CD4-positive, alpha-beta T cell (primary cell): Measurements from ENCODE around the gene CLTCL1. TPM values are rescaled to one million over a fixed set of nuclear protein-coding genes. Genes with fewer than 3 reads are reported as not detected.

Experiments used
- ATAC-seq: fragments of 200-7000 bp; cut with Tn5 transposase; one replicate; pipeline ENCODE4 v1.10.0; 2022; ENCODE audit warnings: mild to moderate bottlenecking; ENCODE audit not compliant: poor library complexity
- CTCF ChIA-PET: fragments of 350-600 bp; sonication (Branson Sonifier 250); formaldehyde crosslinking; loops from one replicate; lab custom pipeline; 2021; ENCODE audit warnings: antibody characterized with exemption, inconsistent platforms; lab: Charles Lee
- POLR2A ChIA-PET: fragments of 350-600 bp; sonication (Branson Sonifier 250); formaldehyde crosslinking; loops from one replicate; lab custom pipeline; 2021; ENCODE audit warnings: antibody characterized with exemption, inconsistent platforms; lab: Charles Lee
- DNase-seq, 14 experiments: peaks; one replicate each; pipeline ENCODE4 v3.0.0-alpha.2; 2013 to 2020; ENCODE audit warnings: mixed read lengths in 2 of 14
- H3K27ac ChIP-seq, 2 donors: one replicate each; pipeline versions ENCODE4 v1.5.1 to v1.7.0; 2013; ENCODE audit warnings: low read length in 2 of 2, low read depth in 1 of 2, mild to moderate bottlenecking in 1 of 2
- H3K27me3 ChIP-seq, 2 experiments: 1 replicate in 1 of 2; 2 replicates in 1 of 2; pipeline versions ENCODE4 v1.6.1 to v1.7.0; 2013; ENCODE audit warnings: low read length in 2 of 2, control low read depth in 1 of 2, mild to moderate bottlenecking in 1 of 2, moderate library complexity in 1 of 2; ENCODE audit not compliant: insufficient read depth in 2 of 2, control insufficient read depth in 1 of 2
- H3K36me3 ChIP-seq: one replicate; pipeline ENCODE4 v1.6.1; 2013; ENCODE audit warnings: low read length, control low read depth; ENCODE audit not compliant: insufficient read depth
- H3K4me1 ChIP-seq: one replicate; pipeline ENCODE4 v1.6.1; 2013; ENCODE audit warnings: low read length, control low read depth; ENCODE audit not compliant: insufficient read depth
- H3K4me3 ChIP-seq: one replicate; pipeline ENCODE4 v1.5.1; 2013; ENCODE audit warnings: mild to moderate bottlenecking, low read length, moderate library complexity
- H3K9me3 ChIP-seq, 2 experiments: 1 replicate in 1 of 2; 2 replicates in 1 of 2; pipeline versions ENCODE4 v1.6.1 to v1.7.0; 2013; ENCODE audit warnings: low read length in 2 of 2, mild to moderate bottlenecking in 2 of 2, control low read depth in 1 of 2, moderate library complexity in 1 of 2; ENCODE audit not compliant: control insufficient read depth in 1 of 2, insufficient read depth in 1 of 2
- H3K27ac Mint-ChIP-seq: one replicate; pipeline ENCODE4 v1.8.0; 2020; ENCODE audit warnings: mixed read lengths
- H3K27me3 Mint-ChIP-seq: one replicate; pipeline ENCODE4 v1.8.0; 2021; ENCODE audit warnings: mixed read lengths
- H3K36me3 Mint-ChIP-seq: one replicate; pipeline ENCODE4 v1.8.0; 2021; ENCODE audit warnings: low read depth, mixed read lengths
- H3K4me1 Mint-ChIP-seq: one replicate; pipeline ENCODE4 v1.8.0; 2021; ENCODE audit warnings: low read depth, mixed read lengths
- H3K4me3 Mint-ChIP-seq: one replicate; pipeline ENCODE4 v1.8.0; 2020; ENCODE audit warnings: mild to moderate bottlenecking, mixed read lengths
- H3K9me3 Mint-ChIP-seq: one replicate; pipeline ENCODE4 v1.8.0; 2020; ENCODE audit warnings: mixed read lengths
- intact Hi-C, 2 experiments: fragments of 100-400 bp; cut with DNase I in 1 of 2; cut with micrococcal nuclease in 1 of 2; formaldehyde crosslinking; loops; one replicate each; pipeline versions ENCODE4 v1.15.1 to v1.9.0; 2023 to 2025; cut with DNase I, micrococcal nuclease
- total RNA-seq, 174 experiments: library from RNA in 2 of 174; stranded (reverse) in 2 of 174; gene quantifications; one replicate each; pipeline ENCODE4 v1.2.3 and lab custom pipeline; 2021 to 2026
- TF ChIP-seq, protein P1 (sequence below): fragments of 200-600 bp; IDR thresholded peaks from one replicate; pipeline ENCODE4 v1.8.0; 2022; ENCODE audit warnings: antibody characterized with exemption, mild to moderate bottlenecking

CLTCL1 gene
- total RNA-seq, 2 experiments from 2014 or later = 0.52 to 1.5 TPM

GRCh38 chr22:19193879-19194278, 97.6 kb downstream of the CLTCL1 start:
- H3K4me1 Mint-ChIP-seq = no peaks in the 10 kb centered on the region
- DNase-seq (no peak), ATAC-seq (no peak)
- no peak overlapping the region for H3K4me3 Mint-ChIP-seq
- no peak overlapping the region for H3K27ac Mint-ChIP-seq
- POLR2A ChIA-PET = no interaction called here
- CTCF ChIA-PET = no interaction called here
- H3K27ac ChIP-seq = no peak overlapping the region
- H3K36me3 Mint-ChIP-seq = no peaks in the 10 kb centered on the region
- H3K4me1 ChIP-seq = peaks cover 8% of the 10 kb centered on the region
- H3K9me3 ChIP-seq = no peaks in the 10 kb centered on the region
- TF ChIP-seq, protein P1, sequence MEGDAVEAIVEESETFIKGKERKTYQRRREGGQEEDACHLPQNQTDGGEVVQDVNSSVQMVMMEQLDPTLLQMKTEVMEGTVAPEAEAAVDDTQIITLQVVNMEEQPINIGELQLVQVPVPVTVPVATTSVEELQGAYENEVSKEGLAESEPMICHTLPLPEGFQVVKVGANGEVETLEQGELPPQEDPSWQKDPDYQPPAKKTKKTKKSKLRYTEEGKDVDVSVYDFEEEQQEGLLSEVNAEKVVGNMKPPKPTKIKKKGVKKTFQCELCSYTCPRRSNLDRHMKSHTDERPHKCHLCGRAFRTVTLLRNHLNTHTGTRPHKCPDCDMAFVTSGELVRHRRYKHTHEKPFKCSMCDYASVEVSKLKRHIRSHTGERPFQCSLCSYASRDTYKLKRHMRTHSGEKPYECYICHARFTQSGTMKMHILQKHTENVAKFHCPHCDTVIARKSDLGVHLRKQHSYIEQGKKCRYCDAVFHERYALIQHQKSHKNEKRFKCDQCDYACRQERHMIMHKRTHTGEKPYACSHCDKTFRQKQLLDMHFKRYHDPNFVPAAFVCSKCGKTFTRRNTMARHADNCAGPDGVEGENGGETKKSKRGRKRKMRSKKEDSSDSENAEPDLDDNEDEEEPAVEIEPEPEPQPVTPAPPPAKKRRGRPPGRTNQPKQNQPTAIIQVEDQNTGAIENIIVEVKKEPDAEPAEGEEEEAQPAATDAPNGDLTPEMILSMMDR = no peak
- H3K27me3 ChIP-seq = no peaks in the 10 kb centered on the region
- intact Hi-C loops = loop anchor here in 1 of 2 experiments (2.0 kb wide), 1 partner anchor 37 kb away; no protein-coding TSS in a partner anchor
- no peaks in the 10 kb centered on the region for H3K9me3 Mint-ChIP-seq
- H3K36me3 ChIP-seq = no peaks in the 10 kb centered on the region
- no peaks in the 10 kb centered on the region for H3K27me3 Mint-ChIP-seq
- no peak overlapping the region for H3K4me3 ChIP-seq

GRCh38 chr22:19187716-19188563, 103.6 kb downstream of the CLTCL1 start:
- Mint-ChIP-seq H3K36me3 (no peaks in the 10 kb centered on the region), H3K4me1 (no peaks in the 10 kb centered on the region), H3K4me3 (no peak overlapping the region), H3K9me3 (no peaks in the 10 kb centered on the region), H3K27me3 (no peaks in the 10 kb centered on the region), H3K27ac (no peak overlapping the region)
- Histone ChIP-seq H3K27ac (no peak overlapping the region), H3K4me3 (no peak overlapping the region), H3K27me3 (no peaks in the 10 kb centered on the region), H3K9me3 (no peaks in the 10 kb centered on the region), H3K36me3 (no peaks in the 10 kb centered on the region), H3K4me1 (no peaks in the 10 kb centered on the region)
- intact Hi-C loops = no loop called here
- ATAC-seq (no peak), DNase-seq (no peak)
- ChIA-PET POLR2A (no interaction called here), CTCF (no interaction called here)
- TF ChIP-seq, protein P1 = no peak

DNA sequence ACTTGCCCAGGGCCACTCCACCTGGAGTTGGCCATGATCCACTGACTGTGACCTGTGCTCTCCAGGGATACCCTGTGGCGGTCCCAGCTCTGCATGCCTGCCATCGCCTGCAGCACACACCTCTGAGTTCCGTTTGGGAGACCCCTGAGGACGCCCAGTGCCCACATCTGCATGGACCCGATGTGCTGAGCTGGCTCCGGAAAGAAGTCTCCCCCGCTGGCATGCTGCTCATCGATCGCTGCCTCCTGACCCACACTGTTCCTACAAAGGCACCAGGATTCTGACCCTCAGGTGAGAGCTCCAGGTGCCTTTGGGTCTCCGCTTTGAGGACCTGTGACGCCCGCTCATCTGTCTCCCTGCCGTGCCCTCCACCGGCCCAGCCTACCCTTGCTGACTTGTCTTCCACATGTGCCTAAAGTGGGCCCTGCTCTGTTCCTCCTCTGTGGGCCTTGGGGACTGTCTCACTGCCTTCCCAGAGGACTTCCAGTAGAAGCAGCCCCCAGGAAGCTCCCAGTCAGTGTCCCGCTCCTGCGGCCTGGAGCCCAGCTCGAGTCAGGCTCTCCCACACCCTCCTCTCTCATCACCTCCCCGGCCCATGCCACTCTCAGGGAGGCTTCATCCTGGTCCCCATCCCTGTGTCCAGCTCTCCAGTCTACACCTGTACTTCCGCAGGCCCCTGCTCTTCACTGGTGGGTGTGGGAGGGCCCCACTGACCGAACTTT, 107.1 kb downstream of the CLTCL1 start:
- TF ChIP-seq, protein P1 = no peak
- ChIA-PET CTCF (no interaction called here), POLR2A (no interaction called here)
- Mint-ChIP-seq H3K27ac (no peak overlapping the region), H3K4me1 (peaks cover 14% of the 10 kb centered on the region), H3K4me3 (no peak overlapping the region), H3K9me3 (no peaks in the 10 kb centered on the region), H3K36me3 (no peaks in the 10 kb centered on the region), H3K27me3 (no peaks in the 10 kb centered on the region)
- ATAC-seq (no peak), DNase-seq (no peak)
- Histone ChIP-seq H3K27me3 (no peaks in the 10 kb centered on the region), H3K36me3 (no peaks in the 10 kb centered on the region), H3K9me3 (no peaks in the 10 kb centered on the region), H3K27ac (no peak overlapping the region), H3K4me3 (no peak overlapping the region), H3K4me1 (peaks cover 20% of the 10 kb centered on the region)
- intact Hi-C loops = loop anchor here in 1 of 2 experiments (5.0 kb wide), 1 partner anchor 263 kb away; the partner anchor contains the start of gene C22orf39
